Occipital lobe (tissue), 2 donors: ENCODE results near the gene KIFC3. TPM values are rescaled to one million over a fixed set of nuclear protein-coding genes. Genes with fewer than 3 reads are reported as not detected.
"Not testable (repeated sequence)": the region's sequence is repeated elsewhere in the genome, so short reads cannot be mapped to it uniquely, and the experiment has no call there.

ENCODE experiments used
- DNase-seq: peaks from one replicate; lab custom pipeline; 2025; lab: John Stamatoyannopoulos, UW
- total RNA-seq: library from RNA; depleted of rRNA; stranded (reverse); fragments of >200 nt; gene quantifications from one replicate; pipeline ENCODE4 v1.2.3, GENCODE V29; 2014

KIFC3 gene
- total RNA-seq, 1 donor from 2014 or later, result 44.6 TPM

DNA sequence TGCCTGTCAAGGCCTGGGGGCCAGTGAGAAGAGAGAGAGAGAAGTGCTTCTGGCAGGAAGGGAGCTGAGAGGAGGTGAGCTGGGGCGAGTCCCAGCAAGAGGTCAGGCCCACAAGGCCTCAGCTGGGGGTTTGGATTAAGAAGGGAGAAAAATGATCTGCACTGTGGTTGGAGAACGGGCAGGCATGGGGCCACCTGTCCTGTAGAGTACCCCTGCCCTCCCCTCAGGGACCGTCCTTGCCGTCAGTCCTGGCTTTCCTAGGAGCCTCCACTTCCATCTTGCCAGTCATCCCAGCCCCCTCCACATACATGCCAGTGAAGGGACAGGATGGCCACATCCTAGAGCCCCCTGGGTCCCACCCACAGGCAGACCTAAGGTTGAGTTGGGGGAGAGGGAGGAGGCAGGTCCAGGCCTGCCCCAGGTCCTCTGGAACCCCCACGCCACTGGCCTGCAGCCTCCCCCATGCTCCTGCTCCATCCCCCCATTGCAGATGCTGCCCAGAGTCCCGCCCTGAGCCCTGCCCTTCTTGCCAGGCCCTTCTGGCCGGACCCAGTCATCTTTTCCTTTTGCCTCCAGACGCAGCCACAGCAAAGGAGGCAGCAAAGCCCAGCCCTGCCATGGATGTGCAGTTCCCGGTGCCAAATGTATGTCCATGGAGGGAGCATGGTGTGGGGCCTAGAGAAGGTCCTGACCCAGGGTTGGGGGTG, 47.8 kb downstream of the KIFC3 start:
- DNase-seq, result no peak

DNA sequence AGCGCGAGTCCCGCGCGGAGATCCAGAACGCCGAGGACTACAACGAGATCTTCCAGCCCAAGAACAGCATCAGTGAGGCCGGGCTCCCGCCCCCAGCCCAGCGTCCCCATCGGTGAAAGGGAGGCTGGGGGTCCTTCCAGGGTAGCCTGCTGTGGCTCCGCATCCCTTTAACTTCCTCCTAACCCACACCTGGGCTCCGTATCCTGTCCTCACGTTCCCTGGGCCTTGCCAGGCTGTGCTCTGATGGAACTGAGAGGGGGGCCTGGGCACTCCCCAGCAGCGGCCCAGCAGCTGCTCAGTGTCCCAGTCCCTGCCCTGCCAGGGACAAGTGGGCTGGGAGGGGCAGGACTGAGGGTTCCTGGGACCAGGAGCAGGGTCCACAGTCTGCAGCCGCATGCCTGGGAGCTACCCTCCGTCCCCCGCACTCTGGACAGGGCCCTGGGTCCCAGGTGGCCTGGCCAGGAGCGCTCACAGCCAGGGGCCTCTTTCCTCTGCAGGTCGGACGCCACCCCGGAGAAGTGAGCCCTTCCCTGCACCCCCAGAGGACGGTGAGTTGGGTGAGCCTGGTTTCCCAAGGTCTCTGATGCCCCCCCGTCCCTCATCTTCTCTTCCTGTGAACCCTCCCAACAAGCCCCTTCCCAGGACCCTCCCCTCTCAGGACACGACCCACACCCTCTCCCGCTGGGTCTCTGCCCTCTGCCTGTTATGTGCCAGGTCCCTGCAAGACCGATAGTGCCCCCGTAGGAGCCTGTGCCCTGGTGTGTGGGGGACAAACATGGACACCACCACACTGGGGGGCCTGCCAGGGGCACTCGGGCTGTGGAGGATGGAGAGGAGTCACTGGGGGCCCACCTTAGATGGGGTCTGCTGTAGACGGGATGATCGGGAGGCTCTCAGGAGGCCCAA, 48.6 kb downstream of the KIFC3 start:
- no peak for DNase-seq

DNA sequence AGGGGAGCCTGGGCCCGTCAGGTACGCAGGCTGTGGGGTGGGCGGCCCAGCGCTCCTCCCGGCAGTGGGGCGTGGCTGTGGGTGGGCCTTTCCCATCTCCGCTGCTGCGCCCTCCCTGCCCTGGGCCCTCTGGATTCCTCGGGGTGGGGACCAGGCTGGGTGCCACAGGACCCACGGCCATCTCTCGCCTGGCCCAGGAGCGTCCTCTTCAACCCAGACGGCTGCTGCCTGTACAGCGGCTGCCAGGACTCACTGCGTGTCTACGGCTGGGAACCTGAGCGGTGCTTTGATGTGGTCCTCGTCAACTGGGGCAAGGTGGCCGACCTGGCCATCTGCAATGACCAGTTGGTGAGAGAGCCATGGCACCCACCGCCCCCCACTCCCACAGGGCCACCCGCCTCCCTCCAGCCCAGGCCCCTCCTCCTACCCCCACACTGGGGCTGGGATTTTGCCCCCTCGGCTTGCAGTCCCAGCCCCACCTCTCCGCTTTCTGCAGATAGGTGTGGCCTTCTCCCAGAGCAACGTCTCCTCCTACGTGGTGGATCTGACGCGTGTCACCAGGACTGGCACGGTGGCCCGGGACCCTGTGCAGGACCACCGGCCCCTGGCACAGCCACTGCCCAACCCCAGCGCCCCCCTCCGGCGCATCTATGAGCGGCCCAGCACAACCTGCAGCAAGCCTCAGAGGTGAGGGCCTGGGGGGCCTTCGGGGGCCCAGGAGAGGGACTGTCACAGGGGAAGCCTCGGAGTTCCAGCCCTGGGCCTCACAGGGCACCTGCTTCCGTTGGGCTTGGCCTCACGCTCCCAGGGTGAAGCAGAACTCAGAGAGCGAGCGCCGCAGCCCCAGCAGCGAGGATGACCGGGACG, 49.5 kb downstream of the KIFC3 start:
- no peak for DNase-seq

DNA sequence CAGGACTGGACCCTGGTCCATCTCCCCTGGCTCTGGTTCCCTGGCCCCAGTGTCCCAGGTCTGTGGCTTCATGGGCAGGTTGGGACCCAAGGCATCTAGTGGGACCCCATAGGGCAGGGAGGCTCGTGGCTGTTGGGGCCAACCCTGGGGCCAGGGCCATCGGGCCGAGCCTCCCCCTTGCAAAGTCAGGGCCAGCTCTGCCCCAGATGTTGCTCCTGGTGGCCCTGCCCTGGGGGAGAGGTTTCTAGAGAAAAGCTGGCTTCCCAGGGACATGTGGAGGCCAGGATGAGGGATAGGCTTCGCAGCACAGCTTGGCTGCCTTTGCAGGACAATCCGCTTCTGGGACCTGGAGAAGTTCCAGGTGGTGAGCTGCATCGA, 50.1 kb downstream of the KIFC3 start:
- DNase-seq, result no peak

DNA sequence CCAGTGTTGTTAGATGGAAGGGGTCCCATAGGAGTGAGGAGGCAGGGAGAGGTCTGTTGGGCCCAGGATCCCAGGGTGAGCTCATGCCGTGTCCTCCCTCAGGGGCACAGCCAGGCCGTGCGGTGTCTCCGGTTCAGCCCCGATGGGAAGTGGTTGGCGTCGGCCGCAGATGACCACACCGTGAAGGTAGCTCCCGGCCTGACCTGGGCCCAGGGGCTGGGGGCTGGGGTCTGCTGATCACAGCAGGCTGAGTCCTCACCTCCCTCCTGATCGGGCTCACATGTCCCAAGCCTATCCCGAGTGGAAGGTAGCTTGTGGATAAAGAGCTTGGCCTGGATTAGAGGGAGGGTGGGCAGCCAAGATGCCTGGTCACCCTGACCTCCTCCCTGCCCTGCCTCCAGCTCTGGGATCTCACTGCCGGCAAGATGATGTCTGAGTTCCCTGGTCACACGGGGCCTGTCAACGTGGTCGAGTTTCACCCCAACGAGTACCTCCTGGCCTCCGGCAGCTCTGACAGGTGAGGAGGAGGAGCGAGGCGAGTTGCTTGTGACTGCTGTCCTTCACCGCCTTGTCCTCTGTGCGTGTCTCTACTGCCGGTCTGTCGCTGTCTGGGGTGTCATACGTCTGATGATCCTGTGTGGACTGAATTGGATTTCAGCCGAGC, 50.6 kb downstream of the KIFC3 start:
- DNase-seq, result no peak

DNA sequence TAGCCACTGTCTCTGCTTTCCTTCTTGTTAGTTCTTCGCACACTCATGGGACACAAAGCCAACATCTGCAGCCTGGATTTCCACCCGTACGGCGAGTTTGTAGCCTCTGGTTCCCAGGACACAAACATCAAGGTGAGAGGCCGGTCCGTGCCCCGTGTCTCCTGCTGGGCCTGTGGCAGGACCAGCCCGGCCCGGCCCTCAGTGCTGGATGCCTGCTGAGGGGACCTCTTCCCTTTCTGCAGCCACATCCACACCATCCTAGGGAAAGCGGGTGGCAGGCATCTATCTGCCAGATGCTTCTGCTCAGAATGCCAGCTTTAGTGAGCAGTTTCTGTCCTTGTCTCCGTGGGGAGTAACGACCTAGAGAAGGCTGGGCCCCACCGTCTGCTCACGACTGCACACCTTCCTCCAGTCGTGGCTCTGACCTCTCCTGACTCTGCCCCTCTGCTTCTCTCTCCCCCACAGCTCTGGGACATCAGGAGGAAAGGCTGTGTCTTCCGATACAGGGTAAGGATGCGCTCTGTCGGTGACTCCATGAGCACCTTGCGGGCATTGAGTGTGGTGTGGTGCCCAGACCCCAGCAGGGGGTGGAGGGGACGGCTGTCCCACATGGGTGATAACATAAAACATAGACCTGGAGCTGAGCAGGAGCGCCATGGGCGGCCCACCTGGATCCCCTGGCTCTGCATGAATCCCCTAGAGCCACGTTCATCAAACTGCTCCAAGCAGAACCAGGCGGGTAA, 51.3 kb downstream of the KIFC3 start:
- no peak for DNase-seq

DNA sequence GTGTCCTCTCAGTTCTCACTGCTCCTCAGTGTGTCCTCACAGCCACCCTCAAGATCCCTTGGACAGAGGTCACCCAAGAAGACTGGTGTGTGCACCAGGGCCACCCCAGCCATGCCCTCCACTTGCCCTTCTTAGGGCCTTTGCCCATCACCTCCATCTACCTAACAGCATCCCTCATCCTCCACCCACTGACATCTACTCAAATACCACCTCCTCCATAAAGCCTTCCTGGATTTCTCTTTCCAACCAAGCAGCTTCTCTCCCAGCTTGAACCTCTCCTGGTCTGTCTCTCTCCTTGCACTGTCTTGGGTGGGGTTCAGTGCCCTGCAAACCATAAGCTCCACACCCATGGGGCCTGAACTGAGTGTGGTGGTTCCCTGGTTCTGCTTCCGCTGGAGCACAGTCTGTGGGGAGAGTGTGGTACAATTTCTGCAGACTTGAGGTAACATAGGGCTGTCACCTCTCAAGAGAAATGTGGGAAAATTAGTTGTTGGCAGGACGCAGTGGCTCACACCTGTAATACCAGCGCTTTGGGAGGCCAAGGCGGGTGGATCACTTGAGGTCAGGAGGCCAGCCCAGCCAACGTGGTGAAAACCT, 52.3 kb downstream of the KIFC3 start:
- DNase-seq, result no peak

DNA sequence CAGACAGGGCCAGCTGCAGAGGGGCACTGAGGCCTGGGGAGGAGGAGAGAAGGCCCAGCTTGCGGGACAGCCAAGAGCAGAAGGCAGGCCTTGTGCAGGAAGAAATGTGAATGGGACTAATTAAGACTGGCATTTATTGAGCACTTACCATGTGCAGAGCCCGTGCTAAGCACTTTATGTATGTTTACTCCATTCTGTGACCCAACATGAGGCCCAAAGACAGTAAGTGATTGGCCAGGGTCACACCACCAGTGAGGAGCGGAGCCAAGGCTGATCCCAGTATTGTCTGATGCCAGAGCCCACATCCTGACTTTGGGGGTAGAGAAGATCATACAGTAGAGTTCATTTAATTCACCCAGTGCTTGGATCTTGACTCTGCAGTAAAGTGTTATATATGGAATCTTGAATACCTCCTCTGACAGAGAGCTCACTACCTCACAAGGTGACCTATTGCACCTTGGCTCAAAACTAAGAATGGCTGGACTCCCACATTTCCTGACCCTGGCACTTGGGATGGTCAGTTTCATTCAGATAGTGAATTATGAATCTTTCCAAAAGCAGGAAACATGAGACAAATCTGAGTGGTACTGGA, 53.1 kb downstream of the KIFC3 start:
- no peak for DNase-seq

DNA sequence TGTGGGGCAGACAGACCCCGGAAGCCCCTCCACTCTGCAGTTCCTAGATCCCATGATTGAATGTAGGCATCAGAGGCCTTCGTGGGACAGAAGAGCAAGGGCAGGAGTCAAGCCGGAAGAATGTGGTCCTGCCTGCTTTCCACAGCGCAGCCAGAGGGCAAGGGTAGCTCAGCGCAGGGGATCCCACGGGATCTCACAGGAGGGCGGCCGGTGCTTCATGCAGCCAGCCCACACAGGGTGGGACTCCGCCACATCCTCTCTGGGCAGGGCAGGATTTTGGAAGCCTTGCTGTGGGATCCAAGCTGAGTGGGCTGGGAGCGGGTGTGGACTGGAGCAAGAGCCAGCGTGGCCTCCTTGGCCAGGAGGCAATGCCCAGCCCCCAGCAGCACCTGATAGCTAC, 53.7 kb downstream of the KIFC3 start:
- no peak for DNase-seq

DNA sequence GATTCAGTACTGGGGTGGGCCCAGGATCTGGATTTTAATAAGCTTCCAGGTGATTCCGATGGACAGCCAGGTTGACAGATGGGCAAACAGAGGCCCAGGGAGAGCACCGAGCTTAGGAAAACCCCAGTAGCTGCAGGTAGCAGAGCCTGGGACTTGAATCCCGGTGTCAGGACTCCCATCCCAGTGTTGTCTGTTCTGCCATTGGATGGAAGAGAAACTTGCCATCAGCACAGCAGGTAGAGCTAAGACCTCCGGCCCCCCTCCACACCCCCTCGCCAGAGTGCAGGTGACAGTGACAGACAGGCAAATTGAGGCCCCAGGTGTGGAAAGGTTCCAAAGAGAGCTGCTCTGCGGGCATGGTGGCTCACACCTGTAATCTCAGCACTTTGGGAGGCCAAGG, 54.3 kb downstream of the KIFC3 start:
- DNase-seq, result no peak

DNA sequence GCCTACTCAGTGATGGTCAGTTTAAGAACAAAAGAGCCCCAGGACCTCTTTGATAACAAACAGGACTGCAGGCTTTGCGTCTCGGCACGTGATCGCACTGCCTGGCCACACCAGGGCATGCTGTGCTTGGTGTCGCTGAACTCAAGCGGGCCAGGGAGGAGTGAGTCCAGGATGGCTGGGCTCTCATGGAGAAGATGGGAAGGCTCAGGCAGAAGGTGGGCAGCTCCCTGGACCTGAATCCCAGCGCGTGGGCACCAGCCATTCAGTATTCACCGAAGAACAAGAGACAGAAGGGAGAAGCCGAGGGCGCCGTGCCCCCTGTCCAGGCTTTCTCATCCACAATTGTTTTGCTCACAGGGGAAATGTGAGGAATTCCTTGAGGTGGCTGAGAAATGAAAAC, 54.8 kb downstream of the KIFC3 start:
- DNase-seq, result no peak

DNA sequence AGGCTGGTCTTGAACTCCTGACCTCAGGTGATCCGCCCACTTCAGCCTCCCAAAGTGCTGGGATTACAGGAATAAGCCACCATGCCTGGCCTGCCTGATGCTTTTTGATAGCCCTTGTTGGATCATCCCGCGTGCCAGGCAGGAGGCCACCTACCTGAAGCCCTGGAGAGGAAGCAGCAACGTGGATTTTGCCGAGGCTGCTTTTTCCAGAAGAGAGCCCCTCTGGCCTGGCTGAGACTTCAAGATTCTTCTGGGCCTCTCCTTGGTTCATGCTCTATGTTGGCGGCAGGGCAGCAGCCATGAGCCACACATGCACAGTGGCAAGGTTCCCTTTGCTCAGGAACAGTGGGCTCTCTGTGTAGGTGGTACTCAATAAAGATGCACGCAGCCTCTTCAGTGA, 55.2 kb downstream of the KIFC3 start:
- no peak for DNase-seq

DNA sequence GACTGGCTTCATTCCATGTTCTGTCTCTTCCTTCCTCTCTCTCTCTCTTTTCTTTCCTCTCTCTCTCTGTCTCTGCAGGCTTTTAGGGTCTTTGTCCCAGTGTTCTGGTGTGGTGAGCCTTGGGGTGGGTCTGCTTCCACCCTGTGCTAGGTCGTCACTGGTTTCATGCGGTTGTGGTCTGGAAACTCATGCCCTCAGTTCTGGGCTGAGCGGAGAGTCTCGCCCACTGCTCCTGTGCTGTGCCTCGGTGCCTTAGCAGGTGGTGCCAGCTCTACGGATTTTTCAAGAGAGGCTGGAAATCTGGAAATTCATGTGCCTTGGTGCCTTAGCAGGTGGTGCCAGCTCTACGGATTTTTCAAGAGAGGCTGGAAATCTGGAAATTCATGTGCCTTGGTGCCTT, 56.0 kb downstream of the KIFC3 start:
- DNase-seq, result not testable (repeated sequence)

DNA sequence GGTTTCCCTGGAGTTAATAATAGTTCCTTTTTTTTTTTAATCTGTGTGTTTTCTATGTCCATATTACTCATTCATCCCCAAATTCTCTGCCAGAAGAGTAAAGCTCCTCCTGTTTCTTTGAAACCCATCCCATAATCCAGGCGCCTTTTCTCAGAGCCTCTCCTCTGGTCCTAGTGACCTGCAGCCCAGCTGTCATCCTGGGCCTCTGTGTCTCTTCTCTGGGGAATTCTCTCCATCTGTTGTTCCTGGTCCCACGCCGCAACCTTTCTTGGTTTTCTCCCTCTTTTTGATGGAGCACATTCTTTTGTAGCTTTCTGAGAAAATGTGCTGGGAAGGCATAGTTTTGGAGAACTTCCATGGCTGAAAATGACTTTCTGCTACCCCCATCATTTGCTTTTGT, 56.5 kb downstream of the KIFC3 start:
- no peak for DNase-seq

DNA sequence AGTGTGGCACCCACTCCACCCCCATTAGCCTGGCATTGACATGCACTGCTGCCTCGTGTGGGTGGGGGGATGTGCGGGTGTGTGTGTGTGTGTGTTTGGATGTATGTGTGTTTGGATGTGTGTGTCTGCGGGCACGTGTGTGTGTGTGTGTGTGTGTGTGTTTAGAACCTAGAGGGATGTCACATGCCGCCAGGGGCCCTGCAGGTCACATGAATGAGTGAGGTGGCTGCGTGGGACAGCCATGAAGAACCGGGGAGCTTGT, 57.7 kb downstream of the KIFC3 start:
- DNase-seq, result no peak

DNA sequence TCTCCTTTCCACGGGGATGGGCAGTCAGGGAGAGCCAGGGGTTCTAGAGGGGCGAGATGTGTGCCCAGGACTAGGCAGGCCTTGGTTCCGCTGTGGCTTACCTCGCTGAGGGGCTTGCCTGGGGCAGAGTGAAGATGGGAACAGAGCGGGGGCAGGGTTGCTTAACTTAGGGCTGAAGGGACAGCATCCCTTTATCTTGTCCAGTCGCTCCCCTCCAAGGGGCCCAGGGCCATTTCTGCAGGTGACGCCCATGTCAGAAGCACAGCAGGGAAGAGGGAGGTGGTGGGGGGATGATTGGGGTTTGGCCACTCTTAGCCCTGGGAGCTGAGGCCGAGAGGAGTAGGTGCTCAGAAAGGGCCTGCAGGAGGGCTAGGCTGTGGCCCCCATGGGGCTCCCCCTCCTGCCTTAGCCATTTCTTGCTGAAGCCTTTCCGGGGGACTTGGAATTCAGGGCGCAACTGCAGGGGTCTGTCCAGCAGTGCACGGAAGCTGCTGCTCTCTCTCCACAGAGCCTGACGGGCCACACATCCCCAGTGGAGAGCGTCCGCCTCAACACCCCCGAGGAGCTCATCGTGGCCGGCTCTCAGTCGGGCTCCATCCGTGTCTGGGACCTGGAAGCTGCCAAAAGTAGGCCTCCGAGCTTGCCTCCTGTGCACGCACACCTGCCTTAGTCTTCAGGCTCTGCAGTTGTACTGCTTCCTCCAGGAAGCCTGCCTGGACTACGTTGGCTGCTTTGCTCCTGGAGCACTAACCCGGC, 58.2 kb downstream of the KIFC3 start:
- DNase-seq, result no peak

DNA sequence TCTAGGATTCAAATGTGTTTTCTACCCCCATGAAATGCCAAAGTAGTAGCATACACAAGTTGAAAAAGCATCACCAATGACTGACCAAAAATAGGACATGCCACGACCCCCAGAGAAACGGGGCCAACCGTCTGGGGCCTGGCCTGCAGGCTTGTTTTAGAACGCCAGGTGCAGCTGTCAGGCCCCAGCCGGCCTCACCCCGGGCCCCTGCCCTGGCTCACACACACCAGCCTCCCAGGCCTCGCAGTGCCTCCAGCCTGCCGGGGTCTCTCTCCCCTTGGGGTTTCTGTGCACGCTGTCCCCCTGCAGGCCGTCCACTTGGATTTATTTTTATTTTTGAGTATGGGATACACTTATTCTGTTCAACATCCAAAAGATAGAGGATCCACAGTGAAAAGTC, 58.8 kb downstream of the KIFC3 start:
- DNase-seq, result no peak

DNA sequence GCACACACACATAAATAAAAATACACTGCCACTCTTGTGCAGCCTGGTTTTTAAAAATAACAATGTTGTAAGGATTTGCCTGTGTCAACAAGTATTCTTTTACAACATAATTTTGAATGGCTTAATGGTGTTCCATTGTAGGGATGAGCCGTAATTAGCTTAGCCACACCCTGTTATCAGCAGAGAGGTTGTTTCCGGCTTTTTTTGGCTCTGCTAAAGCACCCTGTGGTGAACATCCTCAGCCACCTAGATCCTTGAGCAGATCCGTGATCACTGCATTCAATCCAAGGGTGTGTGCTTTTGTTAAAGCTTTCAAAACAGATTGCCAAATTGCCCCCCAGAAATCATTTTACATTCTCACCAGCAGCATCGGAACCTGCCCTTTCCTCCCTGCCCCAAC, 59.7 kb downstream of the KIFC3 start:
- no peak for DNase-seq

DNA sequence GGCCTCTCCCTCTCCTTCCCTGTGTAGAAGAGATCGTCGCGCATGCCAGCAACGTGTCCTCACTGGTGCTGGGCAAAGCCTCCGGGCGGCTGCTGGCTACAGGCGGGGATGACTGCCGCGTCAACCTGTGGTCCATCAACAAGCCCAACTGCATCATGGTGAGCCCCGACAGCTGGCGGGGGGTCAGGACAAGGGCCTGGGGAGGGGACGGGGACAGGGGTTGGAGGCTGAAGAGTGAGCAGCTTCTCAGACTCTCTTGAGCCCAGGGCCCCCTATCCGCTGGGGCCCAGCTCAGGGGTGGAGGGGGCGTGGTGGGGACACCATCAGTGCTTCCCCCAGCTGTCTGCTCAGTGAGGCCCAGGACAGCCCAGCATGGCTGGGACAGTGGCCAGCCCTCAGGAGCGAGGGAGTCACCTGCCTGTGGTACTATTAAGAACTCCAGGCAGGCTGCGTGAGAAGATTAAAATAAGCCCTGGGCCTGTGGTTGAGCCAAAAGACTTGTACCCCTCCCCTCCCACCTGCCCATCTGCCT, 60.6 kb downstream of the KIFC3 start:
- no peak for DNase-seq
